Thoracic aorta (tissue), 2 donors: Measurements from ENCODE around the gene TMPRSS11D. TPM values are rescaled to one million over a fixed set of nuclear protein-coding genes. Genes with fewer than 3 reads are reported as not detected.

Experiments
- ATAC-seq: fragments of 150-250 bp; one replicate; pipeline ENCODE4 v1.8.0; 2017; ENCODE audit warnings: low read depth; ENCODE audit not compliant: insufficient number of reproducible peaks, low FRiP score
- DNase-seq: peaks from one replicate; pipeline ENCODE4 v3.0.0-alpha.2; 2020; ENCODE audit warnings: low spot score
- H3K27ac ChIP-seq, 2 donors: fragments of 200-600 bp; sonication (generic); 1 replicate in 1 of 2; 2 replicates in 1 of 2; pipeline ENCODE4 v1.5.1; 2016; ENCODE audit warnings: mild to moderate bottlenecking in 2 of 2, moderate library complexity in 2 of 2
- H3K27me3 ChIP-seq: fragments of 200-600 bp; sonication (generic); replicated peaks from 2 replicates; pipeline ENCODE4 v1.6.0; 2016; ENCODE audit warnings: mild to moderate bottlenecking; ENCODE audit not compliant: insufficient read depth
- H3K36me3 ChIP-seq: fragments of 200-600 bp; sonication (generic); one replicate; pipeline ENCODE4 v1.5.1; 2016
- H3K4me1 ChIP-seq, 2 donors: fragments of 200-600 bp; sonication (generic); 1 replicate in 1 of 2; 2 replicates in 1 of 2; pipeline versions ENCODE4 v1.5.1 to v1.6.0; 2016; ENCODE audit warnings: low read depth in 2 of 2, mild to moderate bottlenecking in 1 of 2; ENCODE audit not compliant: control insufficient read depth in 1 of 2
- H3K4me3 ChIP-seq: fragments of 200-600 bp; sonication (generic); 2 replicates; pipeline ENCODE4 v1.5.1; 2016; ENCODE audit warnings: mild to moderate bottlenecking
- H3K9me3 ChIP-seq: fragments of 200-600 bp; sonication (generic); 2 replicates; pipeline ENCODE4 v1.5.1; 2016
- CTCF ChIP-seq: fragments of 200-600 bp; sonication (generic); IDR thresholded peaks from one replicate; pipeline ENCODE4 v1.5.1; 2019; ENCODE audit warnings: antibody characterized with exemption
- total RNA-seq, 2 donors: library from RNA; depleted of rRNA; stranded (reverse); fragments of >200 nt; gene quantifications; one replicate each; pipeline versions ENCODE4 v1.1.0 to v1.2.3, GENCODE V29; 2016

Gene TMPRSS11D
- total RNA-seq = not detected

GRCh38 chr4:67883902-67884301 is at the start of gene TMPRSS11D:
Gene TMPRSS11D, minus strand, starts transcription at chr4:67884002. Its CDS starts 69 bp downstream, at chr4:67883933.
- TF ChIP-seq CTCF = no peak
- no peak for DNase-seq
- Histone ChIP-seq H3K9me3 (no peaks in the 10 kb centered on the region), H3K27me3 (no peaks in the 10 kb centered on the region), H3K27ac (no peak within 1 kb of the TSS), H3K4me3 (no peak within 1 kb of the TSS), H3K4me1 (no peaks in the 10 kb centered on the region), H3K36me3 (no peaks in the 10 kb centered on the region)
- ATAC-seq = no peak

GRCh38 chr4:67933038-67933437 is 49.2 kb upstream of the TMPRSS11D start:
- Histone ChIP-seq H3K36me3 (no peaks in the 10 kb centered on the region), H3K27ac (no peak overlapping the region), H3K9me3 (no peaks in the 10 kb centered on the region), H3K27me3 (no peaks in the 10 kb centered on the region), H3K4me1 (no peaks in the 10 kb centered on the region), H3K4me3 (no peak overlapping the region)
- ATAC-seq = no peak
- TF ChIP-seq CTCF = no peak
- no peak for DNase-seq

- Histone ChIP-seq H3K9me3 (no peaks in the 10 kb centered on the region), H3K27me3 (no peaks in the 10 kb centered on the region), H3K4me1 (no peaks in the 10 kb centered on the region), H3K4me3 (no peak overlapping the region), H3K27ac (no peak overlapping the region), H3K36me3 (no peaks in the 10 kb centered on the region)
- TF ChIP-seq CTCF = no peak
- DNase-seq = no peak
- ATAC-seq = no peak
Observed at GRCh38 chr4:67931256-67931655, 47.5 kb upstream of the TMPRSS11D start.

- H3K27me3 ChIP-seq = no peaks in the 10 kb centered on the region
- no peaks in the 10 kb centered on the region for H3K4me1 ChIP-seq
- ATAC-seq (no peak), DNase-seq (no peak)
- no peaks in the 10 kb centered on the region for H3K9me3 ChIP-seq
- H3K4me3 ChIP-seq = no peak overlapping the region
- TF ChIP-seq CTCF = no peak
- no peaks in the 10 kb centered on the region for H3K36me3 ChIP-seq
- H3K27ac ChIP-seq = no peak overlapping the region
Observed at GRCh38 chr4:67929426-67929825, 45.6 kb upstream of the TMPRSS11D start.

GRCh38 chr4:67928546-67928945 is 44.7 kb upstream of the TMPRSS11D start:
- no peaks in the 10 kb centered on the region for H3K4me1 ChIP-seq
- ATAC-seq = no peak
- no peak overlapping the region for H3K27ac ChIP-seq
- DNase-seq = no peak
- no peaks in the 10 kb centered on the region for H3K27me3 ChIP-seq
- no peak for TF ChIP-seq CTCF
- no peaks in the 10 kb centered on the region for H3K9me3 ChIP-seq
- no peak overlapping the region for H3K4me3 ChIP-seq
- H3K36me3 ChIP-seq = no peaks in the 10 kb centered on the region
